GM18520 (cell line): ENCODE measurements around the gene GLRA1.
A peak's percentile ranks its signal among the peaks of the same experiment; 100 is the strongest.
"Not testable (repeated sequence)": the region's sequence is repeated elsewhere in the genome, so short reads cannot be mapped to it uniquely, and the experiment has no call there.

Experiments
- ATAC-seq: cut with Tn5 transposase; IDR thresholded peaks from one replicate; pipeline ENCODE4 v1.9.1; 2021; ENCODE audit not compliant: unreplicated experiment

GLRA1 gene

GRCh38 chr5:151917904-151918303 is 6.7 kb downstream of the GLRA1 start:
- no peak for ATAC-seq

DNA sequence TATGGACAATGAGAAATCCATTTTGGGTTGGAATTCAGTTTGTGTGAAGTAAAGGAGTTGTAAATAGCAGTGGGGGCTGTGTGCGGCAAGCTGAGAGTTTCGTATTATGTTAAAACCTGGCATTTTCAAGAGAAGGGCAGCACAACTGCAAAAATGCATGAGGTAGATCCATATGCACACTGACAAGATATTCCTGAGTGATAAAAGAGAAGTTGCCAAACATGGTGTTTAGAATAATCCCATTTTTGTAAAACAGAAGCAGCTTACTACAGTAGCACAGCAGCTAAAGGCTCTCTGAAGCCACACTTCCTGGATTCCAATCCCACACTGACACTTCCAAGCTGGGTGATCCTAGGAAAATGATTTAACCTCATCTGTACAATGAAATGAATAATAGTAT is 11.2 kb downstream of the GLRA1 start:
- no peak for ATAC-seq

- ATAC-seq: no peak
These were observed 12.3 kb downstream of the GLRA1 start for GRCh38 chr5:151912360-151912759.

DNA sequence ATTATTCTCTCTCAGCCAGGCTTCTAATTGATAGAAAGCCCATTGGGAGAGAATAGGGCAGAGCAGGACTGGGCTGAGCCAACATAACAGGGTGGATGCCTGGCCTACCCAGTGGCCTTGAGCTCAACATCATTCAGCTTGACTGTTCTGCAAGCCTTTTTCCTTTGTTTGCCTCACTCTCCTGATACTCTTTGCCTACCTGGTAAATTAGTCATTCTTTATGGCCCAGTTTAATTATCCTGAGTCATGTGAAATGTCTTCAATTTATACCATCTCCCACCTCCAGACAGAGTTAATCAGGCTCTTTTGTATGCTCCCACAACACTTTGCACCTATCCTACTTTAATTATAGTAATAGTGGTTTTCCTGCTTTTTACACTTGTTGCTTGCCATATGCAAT is 13.6 kb downstream of the GLRA1 start:
- no peak for ATAC-seq

- ATAC-seq: no peak
These were observed 15.0 kb downstream of the GLRA1 start for GRCh38 chr5:151909628-151910027.

- no peak for ATAC-seq
These were observed 18.4 kb downstream of the GLRA1 start for GRCh38 chr5:151906246-151906645.

DNA sequence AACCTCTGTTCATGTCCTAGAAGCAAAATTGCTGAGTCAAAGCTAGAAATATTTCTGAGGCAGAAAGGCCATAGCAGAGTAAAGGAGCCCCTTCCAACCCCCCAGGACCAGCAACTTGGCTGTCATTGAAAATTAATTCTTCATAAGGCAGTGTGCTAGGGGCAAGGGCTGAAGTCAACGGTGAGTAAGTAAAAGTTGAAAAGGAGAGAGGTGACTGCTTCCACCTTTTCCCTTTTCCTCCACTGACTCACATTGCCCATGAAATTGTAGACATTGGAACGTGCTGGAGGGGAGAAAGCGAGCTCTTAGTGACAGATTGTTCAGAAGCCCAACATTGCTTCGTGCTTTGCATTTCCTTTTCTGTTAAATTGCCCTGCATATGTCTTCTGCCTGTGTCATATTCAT is 19.1 kb downstream of the GLRA1 start:
- no peak for ATAC-seq

- no peak for ATAC-seq
These were observed 19.7 kb downstream of the GLRA1 start for GRCh38 chr5:151904909-151905308.

GRCh38 chr5:151904127-151904526 is 20.5 kb downstream of the GLRA1 start:
- ATAC-seq: no peak

GRCh38 chr5:151903243-151903653 is 21.4 kb downstream of the GLRA1 start:
- peak; percentile 92 for ATAC-seq

GRCh38 chr5:151902215-151902614 is 22.4 kb downstream of the GLRA1 start:
- no peak for ATAC-seq

DNA sequence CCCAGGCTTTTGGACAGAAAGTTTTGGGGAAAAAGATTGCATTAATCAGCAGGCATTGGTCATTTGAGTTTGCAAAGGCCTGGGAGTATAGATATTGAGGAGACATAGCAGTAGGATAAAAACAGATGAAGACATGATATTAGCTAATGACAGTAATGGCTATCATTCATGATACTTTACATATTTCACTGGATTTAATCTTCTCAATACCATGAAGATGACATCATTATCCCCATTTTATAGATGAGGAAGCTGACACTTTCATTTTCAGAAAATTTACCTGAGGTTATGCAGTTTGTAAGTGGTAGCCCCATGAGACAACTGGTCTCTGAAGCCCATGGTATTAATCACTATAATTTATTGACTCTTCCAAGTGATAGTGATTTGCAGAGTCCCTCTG is 23.0 kb downstream of the GLRA1 start:
- no peak for ATAC-seq

DNA sequence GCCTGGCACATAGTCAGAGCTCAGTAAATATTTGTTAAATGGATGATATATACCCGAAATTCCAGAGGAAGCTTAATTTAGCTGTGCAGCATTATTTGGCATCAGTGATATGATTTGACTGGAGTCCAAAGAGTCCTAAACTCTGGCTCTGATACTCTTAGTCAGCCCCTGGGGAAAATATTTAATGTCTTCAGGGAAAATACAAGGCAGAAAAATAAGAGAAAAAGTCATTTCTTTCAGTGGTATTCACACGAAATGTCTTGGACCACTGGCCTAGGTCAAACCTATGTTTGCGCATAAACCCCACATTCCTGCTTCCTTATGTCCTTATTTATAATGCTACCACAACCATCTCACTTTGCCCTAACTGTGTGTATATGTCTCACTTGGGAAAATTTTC is 23.8 kb downstream of the GLRA1 start:
- no peak for ATAC-seq

DNA sequence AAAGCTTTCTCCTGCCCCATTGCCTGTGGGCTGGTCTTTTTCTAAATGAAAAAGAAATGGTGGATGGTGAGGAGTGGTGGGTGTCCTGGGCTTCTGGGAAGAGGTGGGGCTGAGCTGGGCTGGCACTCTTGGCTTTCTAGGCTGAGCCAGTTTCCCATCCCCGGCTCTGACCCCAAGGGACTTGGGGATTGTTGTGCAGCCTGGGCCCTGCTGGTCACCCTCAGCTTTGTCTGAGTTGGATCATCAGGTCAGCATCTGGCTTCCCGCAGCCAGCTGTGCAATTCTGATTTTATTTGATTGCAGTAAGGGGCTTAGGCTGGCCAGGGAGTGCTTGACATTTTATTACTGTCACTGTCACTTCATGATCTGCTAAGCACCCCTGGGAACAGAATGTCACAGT is 25.3 kb downstream of the GLRA1 start:
- no peak for ATAC-seq

- no peak for ATAC-seq
These were observed 26.8 kb downstream of the GLRA1 start for GRCh38 chr5:151897896-151898295.

DNA sequence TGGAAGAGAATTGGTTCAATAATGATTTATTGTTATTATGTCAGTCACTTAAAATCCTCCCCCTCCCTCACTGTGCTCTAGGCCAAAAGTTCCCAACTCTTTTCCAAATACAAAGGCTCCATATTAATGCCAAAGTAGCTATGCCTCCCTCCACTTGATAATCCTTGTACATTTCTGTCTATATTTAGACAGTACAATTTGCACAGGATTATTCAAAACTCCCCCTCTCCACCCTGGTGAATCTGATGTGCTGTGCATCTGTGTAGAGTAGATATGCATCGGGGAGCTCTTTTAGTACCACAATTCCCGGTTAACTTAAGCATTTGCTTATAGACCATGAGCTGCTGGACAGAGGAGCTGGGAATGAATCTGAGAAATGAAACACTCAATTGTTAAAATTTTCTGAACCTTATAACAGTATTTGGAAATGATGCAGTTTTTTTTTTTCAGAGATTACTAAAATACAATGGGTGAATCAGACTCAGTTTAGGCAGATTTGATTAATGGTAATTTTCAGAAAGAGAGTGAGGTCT is 27.6 kb downstream of the GLRA1 start:
- no peak for ATAC-seq

- no peak for ATAC-seq
These were observed 28.5 kb downstream of the GLRA1 start for GRCh38 chr5:151896031-151896691.

DNA sequence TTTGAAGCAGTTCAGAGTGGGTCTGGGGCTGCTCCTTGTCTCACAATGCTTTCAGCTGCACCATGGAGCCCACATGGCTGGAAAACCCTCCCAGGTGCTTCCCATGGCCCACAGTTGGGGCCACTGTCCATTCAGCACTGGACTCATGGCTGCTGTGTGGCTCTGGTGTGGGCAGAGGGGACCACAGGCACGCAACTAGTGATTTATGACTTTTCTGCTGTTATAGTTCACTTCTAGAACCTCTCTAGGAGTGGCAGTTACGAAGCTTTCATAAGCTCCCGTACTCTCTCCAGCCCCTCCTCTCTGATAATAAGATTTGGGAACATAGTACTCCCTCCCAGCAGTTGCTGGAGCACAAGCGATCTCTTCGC is 29.0 kb downstream of the GLRA1 start:
- ATAC-seq: no peak

GRCh38 chr5:151893485-151893884 is 31.2 kb downstream of the GLRA1 start:
- not testable (repeated sequence) for ATAC-seq

GRCh38 chr5:151892393-151892792 is 32.3 kb downstream of the GLRA1 start:
- no peak for ATAC-seq

DNA sequence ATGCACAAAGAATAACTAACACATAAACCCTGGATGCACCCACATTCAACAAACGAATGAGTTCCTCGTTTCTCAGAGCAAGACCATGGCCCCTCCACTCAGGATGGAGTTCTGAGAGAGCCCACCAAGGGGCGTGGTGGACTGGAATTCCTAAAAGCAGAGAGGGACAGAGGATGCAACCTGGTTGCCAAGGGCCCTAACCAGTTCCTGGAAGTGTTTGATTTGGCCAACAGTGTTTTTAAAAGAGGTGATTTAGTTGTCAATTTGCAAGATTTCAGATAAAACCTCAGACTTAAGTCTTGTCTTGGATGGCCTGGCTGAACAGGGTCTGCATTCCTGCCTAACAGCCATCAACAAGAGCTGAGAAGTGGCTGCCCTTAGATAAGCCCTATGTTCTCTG is 34.4 kb downstream of the GLRA1 start:
- ATAC-seq: no peak

DNA sequence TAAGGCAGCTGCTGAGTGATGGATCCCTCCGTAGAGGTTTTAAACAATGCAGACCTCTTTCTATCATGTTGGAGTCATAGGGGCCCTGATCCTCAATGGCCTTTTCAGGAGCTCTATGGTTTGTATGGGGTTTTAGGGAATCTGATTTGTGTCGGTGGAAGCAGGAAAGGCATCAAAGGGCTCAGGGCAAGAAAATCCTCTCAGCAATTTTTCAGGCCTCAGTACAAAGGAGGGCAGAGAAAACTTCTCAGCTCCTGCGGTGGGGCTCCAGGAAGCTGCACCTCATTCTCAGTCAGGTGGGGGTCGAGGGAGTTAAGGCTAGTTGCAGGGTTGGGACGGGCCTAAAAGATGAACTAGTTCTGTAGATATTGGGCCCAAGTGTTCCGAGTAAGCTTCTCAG is 35.0 kb downstream of the GLRA1 start:
- no peak for ATAC-seq

DNA sequence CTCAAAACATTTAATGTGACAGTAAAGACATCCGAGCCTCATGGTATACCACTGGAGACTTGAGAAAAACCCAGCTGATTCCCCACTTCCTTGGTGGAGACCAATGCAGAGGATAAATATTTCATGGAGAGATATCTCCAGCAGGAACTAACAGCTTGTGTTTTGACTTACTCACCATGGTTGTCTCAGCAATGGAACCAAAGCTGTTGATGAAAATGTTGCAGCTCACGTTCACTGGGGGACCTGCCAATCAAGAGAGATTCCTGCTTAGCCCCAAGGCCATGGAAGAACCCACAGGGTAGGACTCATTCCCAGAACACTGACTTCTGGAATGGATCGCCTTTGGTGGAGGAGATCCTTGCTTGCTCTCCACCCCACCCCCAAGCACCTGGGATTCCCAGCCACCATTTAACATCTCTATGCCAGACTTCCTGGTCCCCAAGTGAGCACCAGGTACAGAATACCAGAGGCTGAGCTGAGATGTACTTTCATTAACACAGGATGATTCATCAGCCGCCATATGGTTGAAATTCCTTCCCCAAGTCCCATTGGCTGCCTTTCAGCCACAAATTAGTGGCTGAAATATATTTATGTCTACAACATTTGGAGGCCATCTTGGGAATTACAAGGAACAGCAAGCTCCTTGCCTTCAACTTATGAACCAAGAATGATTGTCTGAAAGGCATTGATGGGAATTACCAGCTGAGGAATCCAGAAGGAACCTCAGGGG is 37.9 kb downstream of the GLRA1 start:
- ATAC-seq: no peak
